NT2/D1 (cell line): ENCODE data around the gene FAM229B.
"Not testable (repeated sequence)": the region's sequence is repeated elsewhere in the genome, so short reads cannot be mapped to it uniquely, and the experiment has no call there.

Experiments used
- DNase-seq: peaks from one replicate; pipeline ENCODE4 v3.0.0-alpha.2; 2011; ENCODE audit warnings: low read depth, low spot score
- H3K27me3 ChIP-seq: 2 replicates; pipeline ENCODE4 v1.6.0; 2011; ENCODE audit warnings: mild to moderate bottlenecking; ENCODE audit not compliant: insufficient read length, insufficient read depth
- H3K36me3 ChIP-seq: 2 replicates; pipeline ENCODE4 v1.6.1; 2011; ENCODE audit warnings: mild to moderate bottlenecking, low read length, mixed read lengths; ENCODE audit not compliant: insufficient read depth, insufficient read length
- H3K4me1 ChIP-seq: 2 replicates; pipeline ENCODE4 v1.5.1; 2011; ENCODE audit not compliant: insufficient read depth, insufficient read length
- H3K4me3 ChIP-seq: 2 replicates; pipeline ENCODE4 v1.5.1; 2011; ENCODE audit warnings: low read depth; ENCODE audit not compliant: insufficient read length
- H3K9ac ChIP-seq: 2 replicates; pipeline ENCODE4 v1.6.0; 2011; ENCODE audit warnings: low read depth; ENCODE audit not compliant: insufficient read length
- H3K9me3 ChIP-seq: 2 replicates; pipeline ENCODE4 v1.5.1; 2011; ENCODE audit warnings: mild to moderate bottlenecking, low read length; ENCODE audit not compliant: insufficient read depth
- SUZ12 ChIP-seq: IDR thresholded peaks from 2 replicates; pipeline ENCODE4 v1.6.1; 2011; ENCODE audit not compliant: insufficient read length, insufficient read depth; ENCODE audit errors: extremely low read depth
- YY1 ChIP-seq: IDR thresholded peaks from 2 replicates; pipeline ENCODE4 v1.6.1; 2011; ENCODE audit not compliant: insufficient read length, insufficient read depth
- ZNF274 ChIP-seq: IDR thresholded peaks from 2 replicates; pipeline ENCODE4 v1.6.1; 2011; ENCODE audit warnings: mild to moderate bottlenecking, low read depth, low read length

Gene FAM229B

GRCh38 chr6:112081569-112081968, 5.8 kb upstream of the FAM229B start:
- DNase-seq: no peak
- peaks cover 21% of the 10 kb centered on the region for H3K36me3 ChIP-seq
- H3K9me3 ChIP-seq: no peaks in the 10 kb centered on the region
- H3K9ac ChIP-seq: no peak overlapping the region
- TF ChIP-seq SUZ12 (no peak), ZNF274 (no peak), YY1 (no peak)
- H3K4me1 ChIP-seq: no peaks in the 10 kb centered on the region
- H3K27me3 ChIP-seq: no peaks in the 10 kb centered on the region
- H3K4me3 ChIP-seq: no peak overlapping the region

DNA sequence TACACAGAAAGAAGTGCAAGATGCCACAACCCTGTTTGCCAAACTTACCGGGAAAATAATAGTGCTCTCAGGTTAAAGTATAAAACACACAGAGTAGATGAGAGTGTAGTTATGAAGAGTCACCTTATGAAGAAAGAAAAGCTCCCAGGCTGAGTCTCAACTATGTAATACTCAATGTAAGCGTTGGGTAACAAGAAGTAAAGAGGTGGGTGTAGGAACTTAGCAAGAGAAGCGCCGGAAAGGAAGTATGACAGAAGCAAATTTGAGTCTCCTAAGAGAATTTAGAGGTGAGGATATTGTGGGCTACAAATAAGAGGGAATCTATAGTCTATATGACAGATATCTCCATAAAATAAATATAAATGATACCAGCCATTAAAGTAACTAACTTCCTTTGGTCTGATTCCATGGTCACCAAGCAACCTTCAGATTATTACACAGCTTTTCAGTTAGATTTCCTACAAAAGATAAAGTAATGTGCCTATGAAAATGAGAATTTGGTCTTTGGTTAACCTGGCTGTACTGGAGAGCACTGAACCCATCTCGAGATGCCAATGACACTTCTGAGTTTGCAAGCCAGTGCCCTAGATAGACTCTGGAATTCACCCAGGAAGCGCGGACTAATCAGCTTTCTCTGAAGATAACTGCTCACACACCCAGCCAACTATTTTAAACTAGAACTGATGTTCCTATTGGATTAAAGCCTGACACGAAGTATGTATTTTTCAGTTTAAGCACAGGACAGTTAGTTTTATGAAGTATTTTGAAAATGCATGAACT, 1.9 kb upstream of the FAM229B start:
- no peaks in the 10 kb centered on the region for H3K9me3 ChIP-seq
- peaks cover 13% of the 10 kb centered on the region for H3K36me3 ChIP-seq
- no peak for DNase-seq
- no peaks in the 10 kb centered on the region for H3K27me3 ChIP-seq
- no peaks in the 10 kb centered on the region for H3K4me1 ChIP-seq
- no peak overlapping the region for H3K9ac ChIP-seq
- TF ChIP-seq SUZ12 (no peak), ZNF274 (no peak), YY1 (no peak)
- no peak overlapping the region for H3K4me3 ChIP-seq

- no peaks in the 10 kb centered on the region for H3K4me1 ChIP-seq
- no peaks in the 10 kb centered on the region for H3K27me3 ChIP-seq
- no peaks in the 10 kb centered on the region for H3K9me3 ChIP-seq
- no peak for DNase-seq
- peak overlapping the region; percentile 82 for H3K4me3 ChIP-seq
- peaks cover 12% of the 10 kb centered on the region for H3K36me3 ChIP-seq
- TF ChIP-seq ZNF274: no peak
- TF ChIP-seq YY1: no peak
- no peak for TF ChIP-seq SUZ12
- peak overlapping the region; percentile 82 for H3K9ac ChIP-seq
Measured at GRCh38 chr6:112086744-112087135, 651 bp upstream of the FAM229B start.

GRCh38 chr6:112087916-112088315, 525 bp downstream of the FAM229B start:
- no peaks in the 10 kb centered on the region for H3K4me1 ChIP-seq
- TF ChIP-seq SUZ12 (no peak), ZNF274 (no peak), YY1 (no peak)
- H3K4me3 ChIP-seq: peak overlapping the region; percentile 82
- no peak for DNase-seq
- no peaks in the 10 kb centered on the region for H3K27me3 ChIP-seq
- no peaks in the 10 kb centered on the region for H3K9me3 ChIP-seq
- H3K36me3 ChIP-seq: peaks cover 12% of the 10 kb centered on the region
- H3K9ac ChIP-seq: peak overlapping the region; percentile 8

DNA sequence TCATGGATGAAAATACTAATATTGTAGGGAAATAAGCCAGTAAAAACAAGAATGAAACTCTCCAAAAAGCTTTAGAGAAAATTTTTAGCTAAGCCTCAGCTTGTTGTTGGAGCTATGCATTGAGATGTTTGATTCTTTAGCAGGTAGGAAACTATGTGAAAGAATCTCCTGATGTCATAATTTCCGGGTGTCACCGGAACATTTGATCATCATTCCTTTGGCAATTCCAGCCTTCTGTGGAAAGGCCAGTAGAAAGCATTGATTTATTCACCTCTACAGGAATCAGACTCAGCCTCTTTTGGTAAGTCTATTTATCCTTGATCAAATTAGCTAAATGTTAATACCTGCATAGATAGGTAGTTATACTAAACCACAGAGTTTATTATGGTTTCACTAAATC, 9.5 kb downstream of the FAM229B start:
- H3K36me3 ChIP-seq: no peaks in the 10 kb centered on the region
- no peaks in the 10 kb centered on the region for H3K27me3 ChIP-seq
- DNase-seq: no peak
- no peak overlapping the region for H3K9ac ChIP-seq
- no peaks in the 10 kb centered on the region for H3K4me1 ChIP-seq
- TF ChIP-seq ZNF274 (no peak), YY1 (no peak), SUZ12 (no peak)
- H3K9me3 ChIP-seq: no peaks in the 10 kb centered on the region
- no peak overlapping the region for H3K4me3 ChIP-seq

GRCh38 chr6:112100561-112100960, 13.2 kb downstream of the FAM229B start:
- Histone ChIP-seq H3K9me3 (no peaks in the 10 kb centered on the region), H3K9ac (no peak overlapping the region), H3K36me3 (no peaks in the 10 kb centered on the region), H3K27me3 (no peaks in the 10 kb centered on the region), H3K4me3 (no peak overlapping the region), H3K4me1 (no peaks in the 10 kb centered on the region)
- TF ChIP-seq SUZ12 (no peak), YY1 (no peak), ZNF274 (no peak)
- DNase-seq: peak; percentile 36

DNA sequence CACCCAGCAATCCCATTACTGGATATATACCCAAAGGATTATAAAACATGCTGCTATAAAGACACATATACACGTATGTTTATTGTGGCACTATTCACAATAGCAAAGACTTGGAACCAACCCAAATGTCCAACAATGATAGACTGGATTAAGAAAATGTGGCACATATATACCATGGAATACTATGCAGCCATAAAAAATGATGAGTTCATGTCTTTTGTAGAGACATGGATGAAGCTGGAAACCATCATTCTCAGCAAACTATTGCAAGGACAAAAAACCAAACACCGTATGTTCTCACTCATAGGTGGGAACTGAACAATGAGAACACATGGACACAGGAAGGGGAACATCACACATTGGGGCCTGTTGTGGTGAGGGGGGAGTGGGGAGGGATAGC, 18.6 kb downstream of the FAM229B start:
- H3K4me1 ChIP-seq, DNase-seq, H3K9ac ChIP-seq, H3K9me3 ChIP-seq, H3K27me3 ChIP-seq, H3K4me3 ChIP-seq, H3K36me3 ChIP-seq: not testable (repeated sequence)
